HG03469 (cell line): Measurements from ENCODE around the gene UBXN1.
"Not testable (repeated sequence)": the region's sequence is repeated elsewhere in the genome, so short reads cannot be mapped to it uniquely, and the experiment has no call there.

Experiments used
- ATAC-seq: cut with Tn5 transposase; IDR thresholded peaks from one replicate; pipeline ENCODE4 v1.9.1; 2021; ENCODE audit warnings: mild to moderate bottlenecking, moderate library complexity, moderate number of reproducible peaks; ENCODE audit not compliant: unreplicated experiment

The UBXN1 gene

GRCh38 chr11:62708793-62709192 is 29.9 kb upstream of the UBXN1 start:
- no peak for ATAC-seq

DNA sequence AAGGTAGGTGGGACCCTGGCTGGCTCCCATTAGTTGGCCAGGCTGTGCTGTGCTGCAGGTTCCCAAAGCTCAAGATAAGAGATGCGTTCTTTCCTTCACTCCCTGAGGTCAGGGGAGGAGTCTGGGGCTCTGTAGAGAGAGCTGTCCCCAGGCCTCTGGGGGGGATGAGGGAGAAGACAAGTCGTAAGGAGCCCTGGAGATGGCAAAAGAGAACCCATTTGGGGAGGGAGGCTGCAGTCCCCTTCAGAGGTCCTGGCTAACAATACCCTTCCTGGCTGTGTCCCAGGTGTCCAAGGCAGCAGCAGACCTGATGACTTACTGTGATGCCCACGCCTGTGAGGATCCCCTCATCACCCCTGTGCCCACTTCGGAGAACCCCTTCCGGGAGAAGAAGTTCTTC is 29.5 kb upstream of the UBXN1 start:
- no peak for ATAC-seq

DNA sequence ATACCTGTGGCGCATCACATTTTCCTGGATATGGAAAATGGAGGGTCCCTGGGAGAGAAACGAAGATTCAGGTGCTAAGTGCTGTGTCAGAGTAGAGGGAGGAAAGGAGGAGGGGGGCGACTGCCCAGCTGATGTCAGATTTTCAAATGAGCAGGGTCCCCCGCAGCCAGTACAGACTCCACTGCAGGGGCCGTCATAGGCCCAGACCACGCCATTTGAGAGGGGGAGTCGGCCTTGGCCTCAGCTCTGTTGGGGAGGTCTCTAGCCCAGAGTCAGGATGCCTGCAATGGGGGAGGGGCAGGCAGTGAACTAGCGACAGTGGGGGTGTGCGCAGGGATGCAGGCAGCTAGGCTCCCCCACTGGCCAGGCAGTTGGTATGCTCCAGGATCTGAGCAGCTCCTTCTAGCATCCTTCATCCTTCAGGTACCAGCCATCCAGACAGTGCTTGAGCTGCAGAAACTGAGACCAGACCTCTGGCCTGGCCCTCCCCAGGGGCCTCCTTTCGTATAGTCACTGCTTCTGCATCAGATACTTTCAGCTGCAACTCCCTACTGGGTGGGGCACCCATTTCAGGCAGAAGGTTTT is 28.5 kb upstream of the UBXN1 start, which contains the start of the genes BSCL2 and GNG3:
Gene BSCL2 (minus strand): TSS at position 148 of the 585 bp plus-strand sequence. CDS start 229 bp downstream, outside the sequence.
Gene GNG3 (plus strand): TSS at position 400 of the 585 bp plus-strand sequence. CDS start 620 bp downstream, outside the sequence.
- no peak for ATAC-seq

- ATAC-seq: no peak
Measured at GRCh38 chr11:62706850-62707247, 28.0 kb upstream of the UBXN1 start.

- peak; percentile 31 for ATAC-seq
Measured at GRCh38 chr11:62705880-62706849, 27.3 kb upstream of the UBXN1 start.

- ATAC-seq: no peak
Measured at GRCh38 chr11:62705413-62705812, 26.5 kb upstream of the UBXN1 start.

- not testable (repeated sequence) for ATAC-seq
Measured at GRCh38 chr11:62703921-62704320, 25.0 kb upstream of the UBXN1 start.

DNA sequence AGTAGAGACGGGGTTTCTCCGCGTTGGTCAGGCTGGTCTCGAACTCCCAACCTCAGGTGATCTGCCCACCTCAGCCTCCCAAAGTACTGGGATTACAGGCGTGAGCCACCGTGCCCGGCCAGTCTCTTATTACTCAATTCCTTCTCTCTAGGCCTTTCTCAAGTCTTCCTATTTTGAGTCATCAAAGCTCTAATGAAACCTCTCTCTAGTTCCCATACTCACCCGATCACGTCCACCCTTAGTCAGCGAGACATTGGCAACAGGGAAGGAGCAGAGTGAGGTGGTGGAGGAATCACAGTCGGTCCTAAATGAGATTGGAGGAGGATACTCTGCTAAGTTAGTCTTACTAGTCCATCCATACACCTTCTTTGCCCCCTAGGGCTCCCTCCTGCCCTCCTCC is 23.4 kb upstream of the UBXN1 start:
- ATAC-seq: no peak

DNA sequence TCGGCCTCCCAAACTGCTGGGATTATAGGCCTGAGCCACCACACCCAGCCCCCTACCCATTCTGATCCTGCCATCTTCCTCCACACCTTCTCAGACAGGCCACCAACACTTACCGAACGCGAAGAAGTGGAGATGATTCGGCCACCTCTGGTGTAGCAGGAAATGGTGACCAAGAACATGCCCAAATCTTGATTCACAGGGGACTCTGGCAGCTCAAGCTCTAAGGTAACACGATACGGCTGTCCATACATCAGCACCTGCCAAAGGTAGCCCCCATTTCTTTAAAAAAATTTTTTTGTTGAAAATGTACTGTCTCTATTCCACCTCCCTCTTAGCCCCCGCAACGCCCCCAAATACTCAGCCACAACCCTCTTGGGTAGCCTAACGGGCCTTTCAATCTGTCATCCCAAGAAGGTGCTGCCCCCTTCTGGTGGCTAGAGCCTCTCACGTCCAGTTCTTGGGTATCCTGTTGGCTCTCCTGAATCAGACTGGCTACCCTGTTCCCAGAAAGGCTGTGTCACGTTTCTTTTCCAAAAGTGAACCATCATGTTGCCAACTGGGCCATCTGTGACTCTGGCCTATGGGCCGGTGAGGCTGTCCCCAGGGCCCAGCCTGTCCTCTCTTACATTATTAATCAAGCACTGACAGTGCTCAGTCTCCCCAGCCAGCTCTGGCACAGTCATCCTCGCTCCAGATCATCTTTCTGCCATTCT is 15.7 kb upstream of the UBXN1 start:
- ATAC-seq: no peak

GRCh38 chr11:62693624-62694023 is 14.8 kb upstream of the UBXN1 start:
- not testable (repeated sequence) for ATAC-seq

- ATAC-seq: no peak
Measured at GRCh38 chr11:62689421-62690183, 10.7 kb upstream of the UBXN1 start, which contains the start of gene LRRN4CL. Gene LRRN4CL, minus strand, starts transcription at chr11:62689530. Its CDS starts 1,022 bp downstream, at chr11:62688508.

DNA sequence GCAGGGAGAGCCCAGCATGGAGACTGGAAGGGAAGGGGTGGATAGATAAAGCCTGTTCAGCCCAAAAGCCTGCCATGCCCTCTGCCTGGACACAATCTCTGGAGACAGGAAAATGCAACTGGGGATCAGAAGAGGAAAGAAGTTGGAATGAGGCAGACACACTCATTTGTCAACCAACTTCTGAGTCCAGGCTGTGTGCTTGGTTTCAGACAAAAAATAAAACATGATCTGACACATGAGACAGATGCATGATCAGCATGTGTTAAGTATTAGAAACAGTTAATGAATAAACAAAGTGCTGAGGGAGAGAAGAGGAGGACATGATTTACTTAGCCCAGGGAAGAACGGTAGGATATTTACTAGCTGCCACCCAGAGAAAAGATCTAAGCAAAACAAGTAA is 9.6 kb upstream of the UBXN1 start:
- ATAC-seq: no peak

DNA sequence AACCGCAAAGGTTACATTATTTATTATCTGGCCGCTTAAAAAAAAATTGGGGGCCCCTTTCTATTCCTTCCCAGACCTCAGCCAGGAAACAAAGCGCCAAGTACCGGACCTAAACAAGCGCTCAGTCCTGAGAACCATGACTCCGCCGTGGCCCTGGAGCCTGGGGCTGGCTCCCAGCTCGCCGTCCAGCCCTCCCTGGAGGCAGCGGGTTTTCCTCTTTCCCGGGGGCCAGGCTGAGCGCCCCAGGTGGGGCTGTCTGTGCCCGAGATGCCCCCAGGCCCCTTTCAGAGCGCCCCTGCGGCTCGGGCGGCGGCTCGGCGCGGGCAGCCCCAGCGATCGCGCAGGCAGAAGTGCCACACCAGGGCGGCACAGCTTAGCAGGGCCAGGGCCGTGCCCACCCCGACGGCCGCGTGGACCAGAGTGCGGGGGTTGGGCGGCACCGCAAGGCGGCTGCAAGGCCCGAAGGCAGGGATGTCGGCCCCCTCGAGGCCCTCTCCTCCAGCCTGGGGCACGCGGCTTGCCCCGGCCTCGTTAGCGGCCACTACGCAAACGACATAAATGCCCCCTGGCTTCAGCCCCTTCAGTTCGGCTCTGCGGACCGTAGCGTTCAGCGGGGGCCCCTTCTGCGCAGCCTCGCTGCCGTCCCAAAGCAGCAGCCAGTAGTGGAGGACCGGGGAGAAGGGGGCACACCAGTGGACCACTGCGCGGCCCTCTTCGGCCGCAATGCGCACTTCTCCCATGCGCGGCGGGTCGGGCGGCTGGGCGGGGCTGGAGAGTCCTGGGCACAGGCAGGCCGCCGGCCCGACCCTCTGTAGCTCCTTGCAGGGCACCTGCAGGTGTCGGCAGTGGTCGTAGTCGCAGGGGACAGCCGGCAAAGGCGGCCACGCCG is 8.9 kb upstream of the UBXN1 start:
- no peak for ATAC-seq

DNA sequence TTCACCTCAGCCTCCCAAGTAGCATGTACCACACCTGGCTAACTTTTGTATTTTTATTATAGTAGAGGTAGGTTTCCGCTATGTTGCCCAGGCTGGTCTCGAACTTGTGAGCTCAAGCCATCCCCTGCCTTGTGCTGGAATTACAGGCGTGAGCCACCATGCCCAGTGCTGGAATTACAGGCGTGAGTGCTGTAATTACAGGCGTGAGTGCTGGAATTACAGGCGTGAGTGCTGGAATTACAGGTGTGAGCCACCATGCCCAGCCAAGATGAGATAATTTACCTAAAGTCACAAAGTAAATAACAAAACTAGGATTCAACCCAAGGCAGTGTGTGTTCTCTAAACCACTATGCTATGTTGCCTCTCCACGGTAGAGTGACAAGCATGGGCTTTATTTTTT is 3.6 kb upstream of the UBXN1 start:
- ATAC-seq: no peak

DNA sequence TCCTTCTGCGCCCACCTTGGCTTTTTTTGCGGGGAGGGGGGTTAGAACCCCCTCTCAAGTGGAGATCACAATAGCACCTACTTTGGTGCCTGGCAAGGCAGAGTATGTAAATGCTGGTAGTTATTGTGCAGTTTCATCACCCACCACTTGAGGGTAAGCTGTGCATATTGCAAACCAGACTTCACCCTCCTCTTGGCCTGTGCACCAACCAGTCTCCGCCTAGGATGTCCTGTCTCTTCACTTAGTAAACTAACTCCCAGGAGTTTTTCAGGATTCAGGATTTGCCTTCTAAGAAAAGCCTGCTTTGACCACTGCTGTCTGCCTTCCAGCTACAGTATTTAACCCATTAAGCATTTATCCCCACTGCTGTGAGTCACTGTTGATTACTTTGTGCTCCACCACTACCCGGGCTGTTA is 2.0 kb upstream of the UBXN1 start:
- no peak for ATAC-seq

- ATAC-seq: no peak
Measured at GRCh38 chr11:62678433-62678769, 472 bp downstream of the UBXN1 start.

DNA sequence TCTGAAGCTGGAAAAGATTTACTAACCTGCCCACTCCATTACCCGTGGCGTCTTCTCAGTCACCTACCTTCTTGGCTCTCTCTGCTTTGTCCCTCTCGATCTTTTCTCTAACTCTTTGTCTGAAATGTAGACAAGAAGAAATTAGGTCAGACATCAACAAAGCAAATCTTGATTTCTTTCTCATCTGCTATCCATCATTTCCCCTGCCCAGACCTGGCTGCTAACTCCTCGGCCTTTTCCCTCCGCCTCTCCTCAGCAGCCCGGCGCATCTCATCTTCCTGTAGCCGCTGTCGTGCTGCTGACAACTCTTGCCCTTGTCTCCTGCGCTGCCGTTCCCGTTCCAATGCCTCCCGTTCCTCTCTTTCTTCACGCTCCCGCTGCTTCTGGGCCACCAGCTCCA is 1.2 kb downstream of the UBXN1 start:
- ATAC-seq: no peak

DNA sequence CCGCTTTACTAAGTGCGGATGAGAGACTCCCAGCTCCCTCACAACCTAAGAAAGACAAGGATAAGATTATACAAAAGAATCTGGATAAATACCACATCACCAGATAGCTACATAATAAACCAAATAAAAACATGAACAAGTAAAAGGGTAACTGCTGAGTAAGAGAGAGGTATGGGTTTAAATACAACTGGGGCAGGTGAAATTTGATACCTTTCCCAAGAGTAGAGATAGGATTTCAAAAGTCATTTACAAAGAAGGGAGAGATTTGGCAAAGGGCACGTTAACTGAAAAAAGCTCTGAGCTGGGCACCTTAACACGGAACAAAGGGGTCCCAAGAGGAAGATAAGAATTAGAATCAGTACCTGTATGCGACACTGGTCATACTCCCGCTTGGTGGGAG is 1.7 kb downstream of the UBXN1 start:
- ATAC-seq: no peak

DNA sequence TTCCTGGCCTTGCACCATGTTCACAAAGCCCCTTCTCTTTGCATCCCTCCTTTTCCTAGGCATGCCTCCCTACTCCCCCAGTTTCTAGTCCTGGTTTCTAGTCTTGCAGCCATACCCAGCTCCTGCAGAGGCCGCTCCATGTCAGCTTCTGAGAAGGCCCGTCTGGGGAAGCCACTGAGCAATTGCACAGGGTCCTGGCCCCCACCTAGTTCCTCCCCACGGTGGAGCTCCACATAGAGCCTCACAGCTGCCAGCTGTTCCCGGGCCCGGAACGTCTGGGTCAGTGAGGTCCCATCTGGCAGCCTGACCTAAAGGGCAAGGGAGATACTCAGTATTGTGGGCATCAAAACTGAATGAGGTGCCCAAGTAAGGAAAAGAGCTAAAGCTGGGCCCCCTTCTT is 2.2 kb downstream of the UBXN1 start:
- ATAC-seq: no peak

DNA sequence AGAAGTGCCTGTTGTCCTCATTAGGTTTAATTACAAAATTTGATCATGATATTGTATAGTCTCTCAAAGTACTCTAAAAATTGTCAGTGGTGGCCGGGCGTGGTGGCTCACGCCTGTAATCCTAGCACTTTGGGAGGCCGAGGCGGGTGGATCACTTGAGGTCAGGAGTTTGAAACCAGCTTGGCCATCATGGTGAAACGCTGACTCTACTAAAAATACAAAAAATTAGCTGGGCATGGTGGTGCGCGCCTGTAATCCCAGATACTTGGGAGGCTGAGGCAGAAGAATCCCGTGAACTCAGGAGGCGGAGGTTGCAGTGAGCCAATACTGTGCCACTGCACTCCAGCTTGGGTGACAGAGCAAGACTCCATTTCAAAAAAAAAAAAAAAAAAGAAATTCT is 3.5 kb downstream of the UBXN1 start:
- ATAC-seq: not testable (repeated sequence)
